ENCODE measurements around the gene ATOH7. TPM values are rescaled to one million over a fixed set of nuclear protein-coding genes. Genes with fewer than 3 reads are reported as not detected.
"Not testable (repeated sequence)": the region's sequence is repeated elsewhere in the genome, so short reads cannot be mapped to it uniquely, and the experiment has no call there.

Gene ATOH7
- total RNA-seq, 1 donor from 2014 or later = not detected

GRCh38 chr10:68195776-68196175, 36.1 kb downstream of the ATOH7 start:
- intact Hi-C loops (cut with DNase I); ATAC-seq (ENCODE audit: poor library complexity); DNase-seq: not testable (repeated sequence)

- ATAC-seq (ENCODE audit: poor library complexity) (no peak), DNase-seq (no peak)
- intact Hi-C loops (cut with DNase I) = no loop called here
Measured at GRCh38 chr10:68194290-68194689, 37.6 kb downstream of the ATOH7 start.

GRCh38 chr10:68192113-68192512, 39.8 kb downstream of the ATOH7 start:
- intact Hi-C loops (cut with DNase I) = no loop called here
- no peak for DNase-seq
- ATAC-seq (ENCODE audit: poor library complexity) = no peak

GRCh38 chr10:68188835-68189234, 43.1 kb downstream of the ATOH7 start:
- ATAC-seq (ENCODE audit: poor library complexity) (no peak), DNase-seq (no peak)
- intact Hi-C loops (cut with DNase I) = no loop called here

- DNase-seq (no peak), ATAC-seq (ENCODE audit: poor library complexity) (no peak)
- intact Hi-C loops (cut with DNase I) = no loop called here
Measured at GRCh38 chr10:68185085-68185484, 46.8 kb downstream of the ATOH7 start.

GRCh38 chr10:68184546-68184945, 47.4 kb downstream of the ATOH7 start:
- no peak for ATAC-seq (ENCODE audit: poor library complexity)

More at GRCh38 chr10:68184546-68184945, 47.4 kb downstream of the ATOH7 start:
- intact Hi-C loops (cut with DNase I) = no loop called here
- DNase-seq = no peak

Other genes starting within 250 kb of the ATOH7 start
- gene HERC4, start 156.8 kb downstream of the ATOH7 start, total RNA-seq = 24.1 TPM
- 92.0 TPM for gene MYPN, start 122.6 kb downstream of the ATOH7 start, total RNA-seq
- gene HNRNPH3, start 100.0 kb upstream of the ATOH7 start, total RNA-seq = 122 TPM
- gene PBLD, start 100.8 kb upstream of the ATOH7 start, total RNA-seq = 3.4 TPM
- 6.7 TPM for gene RUFY2, start 175.2 kb upstream of the ATOH7 start, total RNA-seq
- 2.0 TPM for gene DNA2, start 239.9 kb upstream of the ATOH7 start, total RNA-seq

Data from Right ventricle myocardium superior (tissue), 1 donor.